22Rv1 (cell line): Measurements from ENCODE around the gene PDE10A.

Experiments used
- ZFX ChIP-seq: fragments of 450-650 bp; IDR thresholded peaks from 2 replicates; pipeline ENCODE4 v1.6.1; 2017; ENCODE audit warnings: antibody characterized with exemption, borderline replicate concordance
- TF ChIP-seq, protein P1 (sequence below): fragments of 450-650 bp; IDR thresholded peaks from 2 replicates; pipeline ENCODE4 v1.5.1; 2017; ENCODE audit warnings: mild to moderate bottlenecking

DNA sequence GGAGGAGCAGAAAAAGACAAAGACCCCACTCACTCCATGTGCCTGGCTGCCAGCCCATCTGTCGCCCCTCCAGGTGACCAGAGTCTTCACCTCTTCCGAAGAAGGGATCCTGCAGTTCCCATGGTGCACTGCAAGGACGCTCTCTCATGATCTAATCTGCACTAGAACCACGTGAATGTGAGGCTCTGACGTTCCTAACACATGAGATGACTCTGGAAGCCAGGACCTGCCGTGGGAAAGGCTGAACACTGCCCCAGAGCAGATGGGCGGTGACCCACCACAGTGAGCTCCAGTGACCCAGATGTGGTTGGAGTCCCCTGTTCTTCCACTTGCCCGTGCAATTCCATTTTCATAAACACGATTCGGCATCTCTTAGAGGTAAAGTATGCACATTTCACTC, 39.6 kb upstream of the PDE10A start:
- TF ChIP-seq, protein P1, sequence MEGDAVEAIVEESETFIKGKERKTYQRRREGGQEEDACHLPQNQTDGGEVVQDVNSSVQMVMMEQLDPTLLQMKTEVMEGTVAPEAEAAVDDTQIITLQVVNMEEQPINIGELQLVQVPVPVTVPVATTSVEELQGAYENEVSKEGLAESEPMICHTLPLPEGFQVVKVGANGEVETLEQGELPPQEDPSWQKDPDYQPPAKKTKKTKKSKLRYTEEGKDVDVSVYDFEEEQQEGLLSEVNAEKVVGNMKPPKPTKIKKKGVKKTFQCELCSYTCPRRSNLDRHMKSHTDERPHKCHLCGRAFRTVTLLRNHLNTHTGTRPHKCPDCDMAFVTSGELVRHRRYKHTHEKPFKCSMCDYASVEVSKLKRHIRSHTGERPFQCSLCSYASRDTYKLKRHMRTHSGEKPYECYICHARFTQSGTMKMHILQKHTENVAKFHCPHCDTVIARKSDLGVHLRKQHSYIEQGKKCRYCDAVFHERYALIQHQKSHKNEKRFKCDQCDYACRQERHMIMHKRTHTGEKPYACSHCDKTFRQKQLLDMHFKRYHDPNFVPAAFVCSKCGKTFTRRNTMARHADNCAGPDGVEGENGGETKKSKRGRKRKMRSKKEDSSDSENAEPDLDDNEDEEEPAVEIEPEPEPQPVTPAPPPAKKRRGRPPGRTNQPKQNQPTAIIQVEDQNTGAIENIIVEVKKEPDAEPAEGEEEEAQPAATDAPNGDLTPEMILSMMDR, result no peak
- TF ChIP-seq ZFX, result no peak
